Measurements from ENCODE around the gene BRD1.

DNA sequence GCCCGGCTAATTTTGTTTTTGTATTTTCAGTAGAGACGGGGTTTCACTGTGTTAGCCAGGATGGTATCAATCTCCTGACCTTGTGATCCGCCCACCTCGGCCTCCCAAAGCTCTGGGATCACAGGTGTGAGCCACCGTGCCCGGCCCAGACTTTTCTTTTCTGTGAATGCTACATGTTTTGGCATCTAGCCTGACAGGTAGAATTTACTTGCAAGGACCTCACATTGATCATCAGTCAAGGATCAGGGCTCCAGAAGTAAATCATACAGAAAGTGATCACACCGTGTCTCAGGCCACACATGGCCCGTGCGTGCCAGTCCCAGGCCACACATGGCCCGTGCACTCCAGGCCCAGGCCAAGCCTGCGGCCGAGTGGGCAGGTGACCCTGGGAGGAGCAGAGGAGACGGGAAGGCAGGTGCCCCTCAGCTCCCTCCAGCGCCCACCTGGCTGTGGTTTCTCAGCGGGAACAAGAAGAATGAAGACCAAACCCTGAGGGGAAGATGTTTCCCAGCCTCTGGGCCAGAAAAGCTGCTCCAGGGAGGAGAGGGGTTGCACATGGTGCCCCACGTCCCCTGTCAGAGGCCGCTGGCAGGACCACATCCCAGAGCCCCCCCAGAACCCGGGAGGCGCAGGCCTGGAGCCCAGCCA, 76.2 kb downstream of the BRD1 start:
- TF ChIP-seq, protein P1, sequence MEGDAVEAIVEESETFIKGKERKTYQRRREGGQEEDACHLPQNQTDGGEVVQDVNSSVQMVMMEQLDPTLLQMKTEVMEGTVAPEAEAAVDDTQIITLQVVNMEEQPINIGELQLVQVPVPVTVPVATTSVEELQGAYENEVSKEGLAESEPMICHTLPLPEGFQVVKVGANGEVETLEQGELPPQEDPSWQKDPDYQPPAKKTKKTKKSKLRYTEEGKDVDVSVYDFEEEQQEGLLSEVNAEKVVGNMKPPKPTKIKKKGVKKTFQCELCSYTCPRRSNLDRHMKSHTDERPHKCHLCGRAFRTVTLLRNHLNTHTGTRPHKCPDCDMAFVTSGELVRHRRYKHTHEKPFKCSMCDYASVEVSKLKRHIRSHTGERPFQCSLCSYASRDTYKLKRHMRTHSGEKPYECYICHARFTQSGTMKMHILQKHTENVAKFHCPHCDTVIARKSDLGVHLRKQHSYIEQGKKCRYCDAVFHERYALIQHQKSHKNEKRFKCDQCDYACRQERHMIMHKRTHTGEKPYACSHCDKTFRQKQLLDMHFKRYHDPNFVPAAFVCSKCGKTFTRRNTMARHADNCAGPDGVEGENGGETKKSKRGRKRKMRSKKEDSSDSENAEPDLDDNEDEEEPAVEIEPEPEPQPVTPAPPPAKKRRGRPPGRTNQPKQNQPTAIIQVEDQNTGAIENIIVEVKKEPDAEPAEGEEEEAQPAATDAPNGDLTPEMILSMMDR (IDR thresholded peaks at IDR 0.05) = no peak
- TF ChIP-seq POLR2A (IDR thresholded peaks at IDR 0.05) = no peak

All from uterus (tissue), 2 donors.